Neural cell (in vitro differentiated cells): ENCODE results near the gene NOSIP.

Source experiments
- CTCF ChIP-seq: fragments of 450-650 bp; IDR thresholded peaks from 2 replicates; pipeline ENCODE4 v1.5.1; 2014; ENCODE audit warnings: antibody characterized with exemption, mild to moderate bottlenecking, moderate library complexity; ENCODE audit not compliant: poor library complexity, severe bottlenecking
- EP300 ChIP-seq: fragments of 450-650 bp; conservative IDR thresholded peaks from 2 replicates; pipeline ENCODE4 v1.6.1; 2014; ENCODE audit warnings: antibody characterized with exemption, mild to moderate bottlenecking, moderate library complexity; ENCODE audit not compliant: poor library complexity, severe bottlenecking
- EZH2 ChIP-seq: fragments of 200-600, 300-800 bp; shearing (Covaris generic), sonication (generic); IDR thresholded peaks from 2 replicates; pipeline ENCODE4 v1.6.1; 2014; ENCODE audit warnings: antibody characterized with exemption, low read length, borderline replicate concordance, mild to moderate bottlenecking; ENCODE audit not compliant: insufficient read depth, poor library complexity, severe bottlenecking
- MXI1 ChIP-seq: fragments of 450-650 bp; conservative IDR thresholded peaks from 2 replicates; pipeline ENCODE4 v1.6.1; 2014; ENCODE audit warnings: antibody characterized with exemption, mild to moderate bottlenecking; ENCODE audit not compliant: poor library complexity, severe bottlenecking
- POLR2AphosphoS5 ChIP-seq: IDR thresholded peaks from 2 replicates; pipeline ENCODE4 v1.6.1; 2012
- RAD21 ChIP-seq: fragments of 450-650 bp; conservative IDR thresholded peaks from 2 replicates; pipeline ENCODE4 v1.6.1; 2014; ENCODE audit warnings: antibody characterized with exemption, mild to moderate bottlenecking, moderate library complexity
- TF ChIP-seq, protein P1 (sequence below): IDR thresholded peaks from 2 replicates; pipeline ENCODE4 v1.6.1; 2012; ENCODE audit warnings: borderline replicate concordance

DNA sequence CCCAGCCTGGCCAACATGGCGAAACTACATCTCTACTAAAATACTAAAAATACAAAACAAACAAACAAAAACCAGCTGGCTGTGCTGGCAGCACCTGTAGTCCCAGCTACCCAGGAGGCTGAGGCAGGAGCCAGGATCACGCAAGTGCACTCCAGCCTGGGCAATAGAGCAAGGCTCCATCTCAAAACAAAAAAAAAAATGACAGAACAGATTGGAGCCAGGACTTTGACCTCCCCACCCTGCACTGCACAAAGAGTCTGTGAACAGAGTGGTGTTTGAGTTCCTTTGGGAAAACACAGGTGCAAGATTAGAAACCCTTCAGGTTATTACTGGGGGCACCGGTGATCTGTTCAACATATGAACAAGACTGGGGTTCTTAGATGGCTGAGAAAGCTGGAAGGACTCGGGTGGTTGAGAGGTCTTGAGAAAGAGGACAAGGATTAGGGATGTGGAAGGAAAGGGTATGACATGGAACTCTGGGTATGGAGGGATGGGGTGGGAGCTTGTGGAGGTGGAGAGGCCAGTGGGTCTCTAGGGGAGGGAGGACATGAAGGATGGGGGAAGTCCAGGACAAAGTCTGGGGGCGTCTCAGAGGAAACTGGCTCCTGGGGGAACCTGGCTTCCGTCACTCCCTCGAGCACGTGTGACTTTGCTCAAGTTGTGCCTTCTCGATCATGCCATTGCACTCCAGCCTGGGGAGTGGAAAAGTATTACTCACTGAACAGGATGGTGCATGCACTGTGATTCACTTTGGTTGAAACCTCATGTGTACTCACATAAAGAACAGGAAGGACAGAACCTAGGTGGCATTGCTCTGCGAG lies 26.7 kb downstream of the NOSIP start:
- TF ChIP-seq EZH2 = no peak
- TF ChIP-seq RAD21 = no peak
- no peak for TF ChIP-seq EP300
- no peak for TF ChIP-seq CTCF
- TF ChIP-seq POLR2AphosphoS5 = no peak
- TF ChIP-seq, protein P1, sequence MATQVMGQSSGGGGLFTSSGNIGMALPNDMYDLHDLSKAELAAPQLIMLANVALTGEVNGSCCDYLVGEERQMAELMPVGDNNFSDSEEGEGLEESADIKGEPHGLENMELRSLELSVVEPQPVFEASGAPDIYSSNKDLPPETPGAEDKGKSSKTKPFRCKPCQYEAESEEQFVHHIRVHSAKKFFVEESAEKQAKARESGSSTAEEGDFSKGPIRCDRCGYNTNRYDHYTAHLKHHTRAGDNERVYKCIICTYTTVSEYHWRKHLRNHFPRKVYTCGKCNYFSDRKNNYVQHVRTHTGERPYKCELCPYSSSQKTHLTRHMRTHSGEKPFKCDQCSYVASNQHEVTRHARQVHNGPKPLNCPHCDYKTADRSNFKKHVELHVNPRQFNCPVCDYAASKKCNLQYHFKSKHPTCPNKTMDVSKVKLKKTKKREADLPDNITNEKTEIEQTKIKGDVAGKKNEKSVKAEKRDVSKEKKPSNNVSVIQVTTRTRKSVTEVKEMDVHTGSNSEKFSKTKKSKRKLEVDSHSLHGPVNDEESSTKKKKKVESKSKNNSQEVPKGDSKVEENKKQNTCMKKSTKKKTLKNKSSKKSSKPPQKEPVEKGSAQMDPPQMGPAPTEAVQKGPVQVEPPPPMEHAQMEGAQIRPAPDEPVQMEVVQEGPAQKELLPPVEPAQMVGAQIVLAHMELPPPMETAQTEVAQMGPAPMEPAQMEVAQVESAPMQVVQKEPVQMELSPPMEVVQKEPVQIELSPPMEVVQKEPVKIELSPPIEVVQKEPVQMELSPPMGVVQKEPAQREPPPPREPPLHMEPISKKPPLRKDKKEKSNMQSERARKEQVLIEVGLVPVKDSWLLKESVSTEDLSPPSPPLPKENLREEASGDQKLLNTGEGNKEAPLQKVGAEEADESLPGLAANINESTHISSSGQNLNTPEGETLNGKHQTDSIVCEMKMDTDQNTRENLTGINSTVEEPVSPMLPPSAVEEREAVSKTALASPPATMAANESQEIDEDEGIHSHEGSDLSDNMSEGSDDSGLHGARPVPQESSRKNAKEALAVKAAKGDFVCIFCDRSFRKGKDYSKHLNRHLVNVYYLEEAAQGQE = no peak
- no peak for TF ChIP-seq MXI1
